Measurements from ENCODE around the gene TRPM7. TPM values are rescaled to one million over a fixed set of nuclear protein-coding genes. Genes with fewer than 3 reads are reported as not detected.
"Not testable (repeated sequence)": the region's sequence is repeated elsewhere in the genome, so short reads cannot be mapped to it uniquely, and the experiment has no call there.

Gene TRPM7
- 30.8 and 49.2 TPM in 2 replicates for total RNA-seq (2014; rRNA removed; shearing (Covaris generic))

- H3K4me3 ChIP-seq = peak within 1 kb of the TSS; percentile 68
- peaks cover 24% of the 10 kb centered on the region for H3K36me3 ChIP-seq
- H3K9me3 ChIP-seq (replicated peaks) = no peaks in the 10 kb centered on the region
- H3K4me1 ChIP-seq (replicated peaks) = peaks cover 19% of the 10 kb centered on the region
- no peaks in the 10 kb centered on the region for H3K27me3 ChIP-seq (replicated peaks)
- DNase-seq (ENCODE audit: low read depth in 1 of 2, low spot score in 2 of 2) = peak; percentile 82 to 87
- peak within 1 kb of the TSS; percentile 71 for H3K27ac ChIP-seq
Observed at GRCh38 chr15:50686469-50687301, at the start of gene TRPM7. Gene TRPM7, minus strand, starts transcription at chr15:50686797. Its CDS starts 264 bp downstream, at chr15:50686533.

- DNase-seq (ENCODE audit: low read depth in 1 of 2, low spot score in 2 of 2) = no peak
- Histone ChIP-seq H3K27me3 (replicated peaks) (no peaks in the 10 kb centered on the region), H3K4me3 (no peak overlapping the region), H3K27ac (no peak overlapping the region), H3K4me1 (replicated peaks) (no peaks in the 10 kb centered on the region), H3K36me3 (peaks cover 43% of the 10 kb centered on the region), H3K9me3 (replicated peaks) (no peaks in the 10 kb centered on the region)
Observed at GRCh38 chr15:50735156-50735555, 48.6 kb upstream of the TRPM7 start.

- Histone ChIP-seq H3K27ac (no peak overlapping the region), H3K9me3 (replicated peaks) (no peaks in the 10 kb centered on the region), H3K4me3 (no peak overlapping the region), H3K4me1 (replicated peaks) (no peaks in the 10 kb centered on the region), H3K27me3 (replicated peaks) (no peaks in the 10 kb centered on the region), H3K36me3 (peaks cover 39% of the 10 kb centered on the region)
- no peak for DNase-seq (ENCODE audit: low read depth in 1 of 2, low spot score in 2 of 2)
Observed at GRCh38 chr15:50726315-50726714, 39.7 kb upstream of the TRPM7 start.

GRCh38 chr15:50718700-50719125, 32.1 kb upstream of the TRPM7 start:
- Histone ChIP-seq H3K27me3 (replicated peaks) (no peaks in the 10 kb centered on the region), H3K36me3 (peaks cover 31% of the 10 kb centered on the region), H3K9me3 (replicated peaks) (no peaks in the 10 kb centered on the region), H3K27ac (no peak overlapping the region), H3K4me3 (no peak overlapping the region), H3K4me1 (replicated peaks) (no peaks in the 10 kb centered on the region)
- no peak for DNase-seq (ENCODE audit: low read depth in 1 of 2, low spot score in 2 of 2)

- H3K4me3 ChIP-seq = no peak overlapping the region
- H3K36me3 ChIP-seq = peaks cover 8% of the 10 kb centered on the region; the same call in 1 of the 2 replicates
- no peaks in the 10 kb centered on the region for H3K4me1 ChIP-seq (replicated peaks)
- no peak for DNase-seq (ENCODE audit: low read depth in 1 of 2, low spot score in 2 of 2)
- no peak overlapping the region for H3K27ac ChIP-seq
- H3K27me3 ChIP-seq (replicated peaks) = no peaks in the 10 kb centered on the region
- no peaks in the 10 kb centered on the region for H3K9me3 ChIP-seq (replicated peaks)
Observed at GRCh38 chr15:50712018-50712417, 25.4 kb upstream of the TRPM7 start.

DNA sequence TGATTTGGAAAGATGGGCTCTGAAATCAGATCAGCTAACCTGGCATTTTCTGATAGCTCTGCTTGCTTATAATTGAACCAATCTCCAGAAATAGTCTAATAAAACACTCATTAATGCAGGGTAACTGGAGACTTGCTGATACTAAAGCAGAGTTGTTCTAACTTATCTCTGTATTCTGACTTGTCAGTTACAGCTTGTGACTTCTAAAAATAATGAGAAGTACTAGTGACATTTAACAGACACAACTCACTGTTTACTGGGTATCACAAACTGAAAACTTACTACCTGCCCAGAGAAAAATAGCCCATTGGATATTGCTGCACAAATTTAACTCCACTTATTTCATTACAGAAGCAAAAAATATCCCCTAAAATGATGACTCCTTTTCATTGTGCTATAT, 24.0 kb upstream of the TRPM7 start:
- no peaks in the 10 kb centered on the region for H3K9me3 ChIP-seq (replicated peaks)
- H3K4me1 ChIP-seq (replicated peaks) = no peaks in the 10 kb centered on the region
- peaks cover 8% of the 10 kb centered on the region for H3K36me3 ChIP-seq
- H3K27ac ChIP-seq = no peak overlapping the region
- no peak for DNase-seq (ENCODE audit: low read depth in 1 of 2, low spot score in 2 of 2)
- H3K27me3 ChIP-seq (replicated peaks) = no peaks in the 10 kb centered on the region
- H3K4me3 ChIP-seq = no peak overlapping the region

DNA sequence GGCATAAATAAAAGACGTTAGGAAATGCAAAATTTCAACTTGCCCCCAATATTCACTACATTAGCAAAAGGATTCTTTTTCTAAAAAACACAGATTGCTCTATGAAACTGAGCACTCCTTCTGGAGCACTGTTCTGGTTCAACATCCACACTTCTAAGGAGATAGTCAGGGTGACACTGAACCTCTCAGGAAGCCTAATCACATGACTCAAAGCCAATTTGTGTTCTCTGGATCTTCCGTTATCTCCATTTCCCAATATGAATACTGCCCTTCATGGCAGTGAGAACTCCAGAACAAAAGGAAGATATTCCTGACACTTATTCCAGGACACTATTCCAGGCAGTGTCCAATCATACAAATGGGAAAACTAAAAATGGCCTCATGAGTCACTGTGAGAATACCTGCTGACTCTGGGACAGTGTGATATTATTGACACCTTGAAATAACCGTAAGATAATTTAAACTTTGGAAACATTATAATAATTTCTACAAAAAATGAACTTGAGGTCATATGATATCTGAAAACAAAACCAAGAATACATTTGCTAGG, 21.4 kb upstream of the TRPM7 start:
- H3K9me3 ChIP-seq (replicated peaks) = no peaks in the 10 kb centered on the region
- DNase-seq (ENCODE audit: low read depth in 1 of 2, low spot score in 2 of 2) = no peak
- no peak overlapping the region for H3K4me3 ChIP-seq
- H3K4me1 ChIP-seq (replicated peaks) = no peaks in the 10 kb centered on the region
- peaks cover 8% of the 10 kb centered on the region for H3K36me3 ChIP-seq
- H3K27ac ChIP-seq = no peak overlapping the region
- no peaks in the 10 kb centered on the region for H3K27me3 ChIP-seq (replicated peaks)

- Histone ChIP-seq H3K4me3 (no peak overlapping the region), H3K9me3 (replicated peaks) (no peaks in the 10 kb centered on the region), H3K27me3 (replicated peaks) (no peaks in the 10 kb centered on the region), H3K27ac (no peak overlapping the region), H3K36me3 (peaks cover under 1% of the 10 kb centered on the region), H3K4me1 (replicated peaks) (no peaks in the 10 kb centered on the region)
- no peak for DNase-seq (ENCODE audit: low read depth in 1 of 2, low spot score in 2 of 2)
Observed at GRCh38 chr15:50702762-50703334, 16.3 kb upstream of the TRPM7 start.

- H3K4me1 ChIP-seq (replicated peaks) = no peaks in the 10 kb centered on the region
- DNase-seq (ENCODE audit: low read depth in 1 of 2, low spot score in 2 of 2) = no peak
- H3K9me3 ChIP-seq (replicated peaks) = no peaks in the 10 kb centered on the region
- no peak overlapping the region for H3K27ac ChIP-seq
- H3K4me3 ChIP-seq = no peak overlapping the region
- no peaks in the 10 kb centered on the region for H3K27me3 ChIP-seq (replicated peaks)
- no peaks in the 10 kb centered on the region for H3K36me3 ChIP-seq
Observed at GRCh38 chr15:50698101-50698500, 11.5 kb upstream of the TRPM7 start.

- no peak for DNase-seq (ENCODE audit: low read depth in 1 of 2, low spot score in 2 of 2)
- no peaks in the 10 kb centered on the region for H3K27me3 ChIP-seq (replicated peaks)
- H3K9me3 ChIP-seq (replicated peaks) = no peaks in the 10 kb centered on the region
Observed at GRCh38 chr15:50697109-50697797, 10.7 kb upstream of the TRPM7 start.

GRCh38 chr15:50694634-50695165, 8.1 kb upstream of the TRPM7 start:
- not testable (repeated sequence) for H3K9me3 ChIP-seq (replicated peaks); H3K36me3 ChIP-seq; H3K4me3 ChIP-seq; DNase-seq (ENCODE audit: low read depth in 1 of 2, low spot score in 2 of 2); H3K27ac ChIP-seq; H3K27me3 ChIP-seq (replicated peaks); H3K4me1 ChIP-seq (replicated peaks)

More at GRCh38 chr15:50697109-50697797, 10.7 kb upstream of the TRPM7 start:
- H3K4me1 ChIP-seq (replicated peaks) = no peaks in the 10 kb centered on the region
- H3K4me3 ChIP-seq = no peak overlapping the region
- H3K36me3 ChIP-seq = no peaks in the 10 kb centered on the region
- no peak overlapping the region for H3K27ac ChIP-seq

DNA sequence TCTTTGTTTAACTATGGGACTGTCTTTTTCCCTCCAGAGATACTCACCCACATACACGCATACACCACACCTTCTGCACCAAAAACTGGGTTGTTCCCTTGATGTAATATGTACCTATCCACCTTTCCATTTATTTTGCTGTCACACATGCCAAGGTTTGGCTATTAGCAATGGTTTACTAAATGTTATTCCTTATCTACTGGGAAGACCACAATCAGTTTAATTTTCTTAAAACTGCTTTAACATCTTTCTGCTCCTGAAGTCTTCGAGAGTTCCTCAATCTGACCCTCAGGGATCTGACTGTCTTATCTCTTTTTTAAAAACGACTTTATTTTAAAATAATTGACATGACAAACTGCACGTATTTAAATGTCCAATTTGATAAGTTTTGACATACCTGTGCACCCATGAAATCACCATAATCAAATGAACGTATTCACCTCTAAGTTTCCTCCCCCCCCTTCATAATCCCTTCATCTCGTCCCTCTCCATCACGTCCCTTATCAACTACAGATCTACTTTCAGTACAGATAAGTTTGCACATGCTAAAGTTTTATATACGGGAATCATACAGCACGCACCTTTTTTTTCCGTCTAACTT, 805 bp upstream of the TRPM7 start:
- H3K36me3 ChIP-seq = peaks cover 23% of the 10 kb centered on the region
- no peaks in the 10 kb centered on the region for H3K27me3 ChIP-seq (replicated peaks)
- peak overlapping the region; percentile 68 for H3K4me3 ChIP-seq
- H3K9me3 ChIP-seq (replicated peaks) = no peaks in the 10 kb centered on the region
- no peak for DNase-seq (ENCODE audit: low read depth in 1 of 2, low spot score in 2 of 2)
- peak overlapping the region; percentile 71 for H3K27ac ChIP-seq
- peaks cover 19% of the 10 kb centered on the region for H3K4me1 ChIP-seq (replicated peaks)

DNA sequence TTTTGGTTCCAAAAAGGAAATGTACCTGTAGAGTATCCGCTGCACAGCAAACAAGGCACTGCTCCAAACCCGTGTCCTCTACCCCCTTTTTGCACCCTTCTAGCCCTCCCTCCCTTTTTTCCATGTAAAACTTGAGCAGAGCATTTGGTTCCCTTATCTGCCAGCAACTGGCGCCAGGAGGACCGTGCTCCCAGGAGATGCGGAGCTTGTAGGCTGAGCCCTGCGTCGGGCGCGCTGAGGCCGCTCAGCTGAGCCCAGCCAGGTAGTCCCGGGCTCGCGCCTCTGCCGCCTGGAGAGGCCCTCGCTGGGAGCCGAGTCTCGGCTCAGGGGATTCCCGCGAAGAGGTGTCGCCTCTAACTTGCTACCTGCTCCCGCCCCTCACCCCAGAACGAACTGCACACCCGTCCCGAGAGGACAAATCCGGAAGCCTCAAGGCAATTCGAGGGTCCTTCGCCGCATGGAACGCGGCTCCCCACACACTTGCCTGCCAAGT, 575 bp downstream of the TRPM7 start:
- Histone ChIP-seq H3K27ac (peak overlapping the region; percentile 71), H3K36me3 (peaks cover 29% of the 10 kb centered on the region), H3K4me3 (peak overlapping the region; percentile 68), H3K27me3 (replicated peaks) (no peaks in the 10 kb centered on the region), H3K9me3 (replicated peaks) (no peaks in the 10 kb centered on the region), H3K4me1 (replicated peaks) (peaks cover 19% of the 10 kb centered on the region)
- DNase-seq (ENCODE audit: low read depth in 1 of 2, low spot score in 2 of 2) = no peak

Measured in SJSA1 (cell line).